Measurements from ENCODE around the gene PEPD. TPM values are rescaled to one million over a fixed set of nuclear protein-coding genes. Genes with fewer than 3 reads are reported as not detected.

The PEPD gene
- polyA plus RNA-seq, 1 donor from 2014 or later: 43.9 TPM

DNA sequence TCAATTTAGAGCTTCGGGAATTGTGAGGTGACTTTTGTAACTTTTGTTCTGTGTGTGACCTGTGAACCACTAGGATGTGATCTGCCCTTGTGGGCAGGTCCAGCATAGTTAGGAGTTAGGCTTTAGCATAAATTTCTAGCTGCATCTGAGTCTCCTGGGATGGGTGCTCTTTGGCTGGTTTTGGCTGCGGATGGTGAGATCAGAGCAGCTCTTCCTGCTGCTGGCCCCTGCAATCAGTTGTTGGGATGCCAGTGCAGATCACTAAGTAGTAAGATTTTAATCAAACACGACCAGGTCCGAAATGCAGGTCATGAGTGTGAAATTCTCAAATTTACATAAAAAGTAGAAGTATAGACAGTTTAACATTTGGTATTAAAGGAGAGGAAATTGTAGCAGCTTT lies 139.6 kb downstream of the PEPD start:
- H3K79me2 ChIP-seq (replicated peaks; ENCODE audit: insufficient read depth, low read length): peaks cover 57% of the 10 kb centered on the region
- peaks cover 6% of the 10 kb centered on the region for H3K36me3 ChIP-seq (ENCODE audit: insufficient read depth, low read length)
- no peak overlapping the region for H3K4me3 ChIP-seq (ENCODE audit: low read length)
- H3K9me2 ChIP-seq (ENCODE audit: insufficient read depth, low read length): no peaks in the 10 kb centered on the region
- H2AFZ ChIP-seq (ENCODE audit: low read depth, low read length): no peak overlapping the region
- no peaks in the 10 kb centered on the region for H3K9me3 ChIP-seq (ENCODE audit: low read length)
- no peaks in the 10 kb centered on the region for H3K27me3 ChIP-seq (ENCODE audit: insufficient read depth, low read depth, low read length)
- H3K4me2 ChIP-seq (ENCODE audit: low read length): no peak overlapping the region
- no peak for TF ChIP-seq MXI1 (conservative IDR thresholded peaks at IDR 0.05; ENCODE audit: poor library complexity, severe bottlenecking)
- TF ChIP-seq EZH2 (IDR thresholded peaks at IDR 0.05; ENCODE audit: borderline replicate concordance, insufficient read depth, low read length, poor library complexity, severe bottlenecking): no peak
- TF ChIP-seq RAD21 (conservative IDR thresholded peaks at IDR 0.05): no peak
- TF ChIP-seq POLR2AphosphoS5 (IDR thresholded peaks at IDR 0.05): no peak
- TF ChIP-seq, protein P1, sequence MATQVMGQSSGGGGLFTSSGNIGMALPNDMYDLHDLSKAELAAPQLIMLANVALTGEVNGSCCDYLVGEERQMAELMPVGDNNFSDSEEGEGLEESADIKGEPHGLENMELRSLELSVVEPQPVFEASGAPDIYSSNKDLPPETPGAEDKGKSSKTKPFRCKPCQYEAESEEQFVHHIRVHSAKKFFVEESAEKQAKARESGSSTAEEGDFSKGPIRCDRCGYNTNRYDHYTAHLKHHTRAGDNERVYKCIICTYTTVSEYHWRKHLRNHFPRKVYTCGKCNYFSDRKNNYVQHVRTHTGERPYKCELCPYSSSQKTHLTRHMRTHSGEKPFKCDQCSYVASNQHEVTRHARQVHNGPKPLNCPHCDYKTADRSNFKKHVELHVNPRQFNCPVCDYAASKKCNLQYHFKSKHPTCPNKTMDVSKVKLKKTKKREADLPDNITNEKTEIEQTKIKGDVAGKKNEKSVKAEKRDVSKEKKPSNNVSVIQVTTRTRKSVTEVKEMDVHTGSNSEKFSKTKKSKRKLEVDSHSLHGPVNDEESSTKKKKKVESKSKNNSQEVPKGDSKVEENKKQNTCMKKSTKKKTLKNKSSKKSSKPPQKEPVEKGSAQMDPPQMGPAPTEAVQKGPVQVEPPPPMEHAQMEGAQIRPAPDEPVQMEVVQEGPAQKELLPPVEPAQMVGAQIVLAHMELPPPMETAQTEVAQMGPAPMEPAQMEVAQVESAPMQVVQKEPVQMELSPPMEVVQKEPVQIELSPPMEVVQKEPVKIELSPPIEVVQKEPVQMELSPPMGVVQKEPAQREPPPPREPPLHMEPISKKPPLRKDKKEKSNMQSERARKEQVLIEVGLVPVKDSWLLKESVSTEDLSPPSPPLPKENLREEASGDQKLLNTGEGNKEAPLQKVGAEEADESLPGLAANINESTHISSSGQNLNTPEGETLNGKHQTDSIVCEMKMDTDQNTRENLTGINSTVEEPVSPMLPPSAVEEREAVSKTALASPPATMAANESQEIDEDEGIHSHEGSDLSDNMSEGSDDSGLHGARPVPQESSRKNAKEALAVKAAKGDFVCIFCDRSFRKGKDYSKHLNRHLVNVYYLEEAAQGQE (IDR thresholded peaks at IDR 0.05; ENCODE audit: borderline replicate concordance): no peak
- TF ChIP-seq SMC3 (conservative IDR thresholded peaks at IDR 0.05; ENCODE audit: poor library complexity): no peak
- H3K27ac ChIP-seq (ENCODE audit: low read length): no peak overlapping the region
- H3K9ac ChIP-seq (ENCODE audit: low read length): no peak overlapping the region
- H4K20me1 ChIP-seq (ENCODE audit: insufficient read depth): peaks cover 4% of the 10 kb centered on the region
- no peaks in the 10 kb centered on the region for H3F3A ChIP-seq (ENCODE audit: insufficient read depth, low read length, poor library complexity, severe bottlenecking)

DNA sequence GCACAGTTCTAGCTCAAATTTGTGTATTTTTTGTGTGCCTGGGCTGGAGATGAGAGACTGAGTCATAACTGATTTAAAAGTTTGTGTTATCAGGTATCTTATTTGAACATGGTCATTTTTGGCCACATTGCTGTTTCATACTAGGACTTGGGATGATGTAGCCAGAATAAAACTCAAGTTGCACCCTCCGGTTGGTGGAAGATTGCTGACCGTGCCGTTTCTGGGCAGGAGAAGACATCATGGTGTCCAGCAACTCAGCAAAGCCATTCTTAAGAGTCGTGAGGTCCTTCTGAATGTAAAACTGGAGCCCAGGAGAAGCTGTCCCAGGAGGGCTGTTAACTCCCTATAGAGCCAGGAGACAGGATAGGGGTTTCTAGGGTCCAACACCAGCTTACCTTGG lies 140.5 kb downstream of the PEPD start:
- TF ChIP-seq EP300 (conservative IDR thresholded peaks at IDR 0.05; ENCODE audit: poor library complexity, severe bottlenecking) (no peak), TAF1 (IDR thresholded peaks at IDR 0.05; ENCODE audit: low read depth) (no peak), RAD21 (conservative IDR thresholded peaks at IDR 0.05) (no peak)
- TF ChIP-seq, protein P1 (IDR thresholded peaks at IDR 0.05; ENCODE audit: borderline replicate concordance): no peak
- TF ChIP-seq, protein P2, sequence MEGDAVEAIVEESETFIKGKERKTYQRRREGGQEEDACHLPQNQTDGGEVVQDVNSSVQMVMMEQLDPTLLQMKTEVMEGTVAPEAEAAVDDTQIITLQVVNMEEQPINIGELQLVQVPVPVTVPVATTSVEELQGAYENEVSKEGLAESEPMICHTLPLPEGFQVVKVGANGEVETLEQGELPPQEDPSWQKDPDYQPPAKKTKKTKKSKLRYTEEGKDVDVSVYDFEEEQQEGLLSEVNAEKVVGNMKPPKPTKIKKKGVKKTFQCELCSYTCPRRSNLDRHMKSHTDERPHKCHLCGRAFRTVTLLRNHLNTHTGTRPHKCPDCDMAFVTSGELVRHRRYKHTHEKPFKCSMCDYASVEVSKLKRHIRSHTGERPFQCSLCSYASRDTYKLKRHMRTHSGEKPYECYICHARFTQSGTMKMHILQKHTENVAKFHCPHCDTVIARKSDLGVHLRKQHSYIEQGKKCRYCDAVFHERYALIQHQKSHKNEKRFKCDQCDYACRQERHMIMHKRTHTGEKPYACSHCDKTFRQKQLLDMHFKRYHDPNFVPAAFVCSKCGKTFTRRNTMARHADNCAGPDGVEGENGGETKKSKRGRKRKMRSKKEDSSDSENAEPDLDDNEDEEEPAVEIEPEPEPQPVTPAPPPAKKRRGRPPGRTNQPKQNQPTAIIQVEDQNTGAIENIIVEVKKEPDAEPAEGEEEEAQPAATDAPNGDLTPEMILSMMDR (IDR thresholded peaks at IDR 0.05; ENCODE audit: poor library complexity, severe bottlenecking): no peak
- Histone ChIP-seq H2AFZ (ENCODE audit: low read depth, low read length) (no peak overlapping the region), H3K27me3 (ENCODE audit: insufficient read depth, low read depth, low read length) (no peaks in the 10 kb centered on the region), H3F3A (ENCODE audit: insufficient read depth, low read length, poor library complexity, severe bottlenecking) (no peaks in the 10 kb centered on the region), H3K9ac (ENCODE audit: low read length) (no peak overlapping the region), H3K9me2 (ENCODE audit: insufficient read depth, low read length) (no peaks in the 10 kb centered on the region), H4K20me1 (ENCODE audit: insufficient read depth) (peaks cover 4% of the 10 kb centered on the region), H3K4me2 (ENCODE audit: low read length) (no peak overlapping the region), H3K9me3 (ENCODE audit: low read length) (no peaks in the 10 kb centered on the region), H3K36me3 (ENCODE audit: insufficient read depth, low read length) (peaks cover 6% of the 10 kb centered on the region), H3K79me2 (replicated peaks; ENCODE audit: insufficient read depth, low read length) (peaks cover 66% of the 10 kb centered on the region), H3K4me3 (ENCODE audit: low read length) (no peak overlapping the region), H3K27ac (ENCODE audit: low read length) (no peak overlapping the region)
